ENCODE results near the gene OR8U1. TPM values are rescaled to one million over a fixed set of nuclear protein-coding genes. Genes with fewer than 3 reads are reported as not detected.

The OR8U1 gene
- total RNA-seq, 2 experiments from 2014 or later = not detected

Other genes with a start within 250 kb of the OR8U1 start
- not detected for gene OR8J3, start 235.4 kb upstream of the OR8U1 start, total RNA-seq
- gene OR8K5, start 215.3 kb upstream of the OR8U1 start, total RNA-seq = not detected
- gene OR5J2, start 199.0 kb upstream of the OR8U1 start, total RNA-seq = not detected
- gene OR5T2, start 141.4 kb upstream of the OR8U1 start, total RNA-seq = not detected
- gene OR5T3, start 123.4 kb upstream of the OR8U1 start, total RNA-seq = not detected
- not detected for gene OR5T1, start 101.5 kb upstream of the OR8U1 start, total RNA-seq
- gene OR8H1, start 83.4 kb upstream of the OR8U1 start, total RNA-seq = not detected
- not detected for gene OR8K3, start 60.5 kb upstream of the OR8U1 start, total RNA-seq
- gene OR8K1, start 29.6 kb upstream of the OR8U1 start, total RNA-seq = not detected
- not detected for gene OR8J1, start 21.3 kb upstream of the OR8U1 start, total RNA-seq
- not detected for gene OR5AL1, start 37.1 kb downstream of the OR8U1 start, total RNA-seq
- gene OR5M3, start 97.7 kb downstream of the OR8U1 start, total RNA-seq = not detected
- not detected for gene OR5M8, start 115.7 kb downstream of the OR8U1 start, total RNA-seq
- not detected for gene OR5M11, start 167.6 kb downstream of the OR8U1 start, total RNA-seq
- not detected for gene OR5M10, start 202.1 kb downstream of the OR8U1 start, total RNA-seq
- gene OR5M1, start 239.2 kb downstream of the OR8U1 start, total RNA-seq = not detected

Measured in activated naive CD8-positive, alpha-beta T cell treated with anti-CD3 and anti-CD28 coated beads, Interleukin-2, amount 10 ng/mL, durations not matched to agents 7 days and 5 days (primary cell).